GM10266 (cell line): Measurements from ENCODE around the gene KCNJ11.

Experiments used
- DNase-seq: peaks from one replicate; pipeline ENCODE4 v3.0.0; 2012; ENCODE audit errors: extremely low spot score
- TF ChIP-seq, protein P1 (sequence below): IDR thresholded peaks from 2 replicates; pipeline ENCODE4 v1.5.1; 2012; ENCODE audit warnings: mild to moderate bottlenecking, low read depth; ENCODE audit not compliant: control insufficient read depth, insufficient read depth; ENCODE audit errors: missing control alignments

The KCNJ11 gene

DNA sequence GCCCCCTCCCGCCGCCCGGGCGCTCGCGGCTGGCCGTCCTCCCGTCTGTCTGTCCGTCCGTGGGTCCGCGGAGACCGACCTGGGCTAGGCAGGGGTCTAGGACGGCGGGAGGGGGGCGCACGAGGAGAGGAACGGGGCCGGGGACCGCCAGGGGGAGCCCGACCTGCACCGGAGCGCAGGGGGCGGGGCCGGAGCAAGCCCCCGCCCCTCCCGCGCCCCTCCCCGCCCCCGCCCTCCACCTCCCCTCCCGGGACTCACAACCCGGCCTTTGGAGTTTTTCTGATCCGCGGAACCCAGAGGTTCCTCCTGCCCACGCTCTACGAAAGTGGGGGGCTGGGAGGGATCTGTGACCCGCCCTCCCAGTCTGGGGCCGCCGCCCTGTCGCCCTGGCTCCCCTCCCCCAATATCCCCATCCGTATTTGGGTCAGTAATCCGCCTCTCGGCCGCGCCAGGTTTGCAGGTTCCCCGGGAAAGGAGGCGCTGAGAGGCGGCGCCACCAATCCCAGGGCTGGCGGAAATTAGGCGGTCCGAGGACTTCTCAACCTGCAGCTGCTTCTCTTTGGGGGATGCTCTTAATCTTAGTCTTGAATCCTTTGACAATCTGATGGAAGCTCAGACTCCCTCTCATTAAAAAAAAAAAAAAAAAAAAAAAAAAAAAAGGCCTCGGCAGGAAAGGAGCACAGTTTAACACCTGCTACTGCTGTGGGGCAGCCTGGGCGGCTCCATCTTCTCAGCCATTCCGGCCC is 925 bp upstream of the KCNJ11 start:
- peak; percentile 90 for DNase-seq
- TF ChIP-seq, protein P1, sequence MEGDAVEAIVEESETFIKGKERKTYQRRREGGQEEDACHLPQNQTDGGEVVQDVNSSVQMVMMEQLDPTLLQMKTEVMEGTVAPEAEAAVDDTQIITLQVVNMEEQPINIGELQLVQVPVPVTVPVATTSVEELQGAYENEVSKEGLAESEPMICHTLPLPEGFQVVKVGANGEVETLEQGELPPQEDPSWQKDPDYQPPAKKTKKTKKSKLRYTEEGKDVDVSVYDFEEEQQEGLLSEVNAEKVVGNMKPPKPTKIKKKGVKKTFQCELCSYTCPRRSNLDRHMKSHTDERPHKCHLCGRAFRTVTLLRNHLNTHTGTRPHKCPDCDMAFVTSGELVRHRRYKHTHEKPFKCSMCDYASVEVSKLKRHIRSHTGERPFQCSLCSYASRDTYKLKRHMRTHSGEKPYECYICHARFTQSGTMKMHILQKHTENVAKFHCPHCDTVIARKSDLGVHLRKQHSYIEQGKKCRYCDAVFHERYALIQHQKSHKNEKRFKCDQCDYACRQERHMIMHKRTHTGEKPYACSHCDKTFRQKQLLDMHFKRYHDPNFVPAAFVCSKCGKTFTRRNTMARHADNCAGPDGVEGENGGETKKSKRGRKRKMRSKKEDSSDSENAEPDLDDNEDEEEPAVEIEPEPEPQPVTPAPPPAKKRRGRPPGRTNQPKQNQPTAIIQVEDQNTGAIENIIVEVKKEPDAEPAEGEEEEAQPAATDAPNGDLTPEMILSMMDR = peak; percentile 68

- DNase-seq = no peak
- TF ChIP-seq, protein P1 = no peak
These were observed 648 bp downstream of the KCNJ11 start for GRCh38 chr11:17387811-17388210.

DNA sequence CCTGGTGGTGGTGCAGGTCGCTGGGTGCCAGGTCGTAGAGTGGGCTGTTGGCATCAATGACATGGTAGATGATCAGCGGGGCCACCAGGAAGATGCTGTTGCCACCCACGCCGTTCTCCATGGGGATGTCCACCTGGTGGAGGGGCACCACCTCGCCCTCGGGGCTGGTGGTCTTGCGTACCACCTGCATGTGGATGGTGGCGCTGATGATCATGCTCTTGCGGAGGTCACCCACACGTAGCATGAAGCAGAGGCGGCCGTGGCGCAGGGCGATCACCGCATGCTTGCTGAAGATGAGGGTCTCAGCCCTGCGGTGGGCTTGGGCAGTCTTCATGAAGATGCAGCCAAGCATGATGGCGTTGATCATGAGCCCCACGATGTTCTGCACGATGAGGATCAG is 1.2 kb downstream of the KCNJ11 start:
- TF ChIP-seq, protein P1 = no peak

GRCh38 chr11:17386331-17387084 is 2.0 kb downstream of the KCNJ11 start:
- TF ChIP-seq, protein P1 = peak; percentile 71
- peak; percentile 72 for DNase-seq

More for the DNA sequence above, 1.2 kb downstream of the KCNJ11 start:
- DNase-seq = no peak

- TF ChIP-seq, protein P1 = no peak
- no peak for DNase-seq
These were observed 2.5 kb downstream of the KCNJ11 start for GRCh38 chr11:17385926-17386325.

GRCh38 chr11:17385492-17385891 is 3.0 kb downstream of the KCNJ11 start:
- TF ChIP-seq, protein P1 = no peak
- DNase-seq = no peak

DNA sequence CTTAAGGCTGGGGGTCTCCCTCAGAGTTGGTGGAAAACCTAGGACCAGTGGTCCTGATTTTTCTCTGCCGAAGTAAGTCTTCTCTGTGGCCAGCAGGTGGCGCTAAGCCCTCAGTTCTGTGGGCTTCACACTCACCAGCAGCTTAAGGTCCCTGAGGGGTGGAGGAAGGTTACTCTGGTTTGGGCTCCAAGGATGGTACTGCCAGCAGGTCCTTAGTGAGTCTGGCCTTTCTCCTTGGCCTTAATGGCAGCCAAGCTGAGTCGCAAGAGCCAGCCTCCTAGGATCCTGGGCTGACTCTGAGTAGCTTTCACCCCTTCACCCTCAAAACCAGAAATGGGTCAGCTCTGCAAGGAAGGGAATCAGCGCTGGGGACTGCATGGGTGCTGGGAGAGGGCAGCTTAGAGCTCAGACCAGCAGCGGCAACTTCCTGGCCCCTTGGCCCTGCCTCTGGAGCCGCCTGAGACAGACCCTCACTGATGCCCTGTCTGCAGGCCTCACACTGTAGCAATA is 4.4 kb downstream of the KCNJ11 start:
- peak; percentile 64 for DNase-seq
- TF ChIP-seq, protein P1 = peak; percentile 89
